Measurements from ENCODE around the gene SLC25A12. TPM values are rescaled to one million over a fixed set of nuclear protein-coding genes. Genes with fewer than 3 reads are reported as not detected.

Gene SLC25A12
- polyA plus RNA-seq, 3 donors: 6.5 to 8.8 (median 7.0) TPM

DNA sequence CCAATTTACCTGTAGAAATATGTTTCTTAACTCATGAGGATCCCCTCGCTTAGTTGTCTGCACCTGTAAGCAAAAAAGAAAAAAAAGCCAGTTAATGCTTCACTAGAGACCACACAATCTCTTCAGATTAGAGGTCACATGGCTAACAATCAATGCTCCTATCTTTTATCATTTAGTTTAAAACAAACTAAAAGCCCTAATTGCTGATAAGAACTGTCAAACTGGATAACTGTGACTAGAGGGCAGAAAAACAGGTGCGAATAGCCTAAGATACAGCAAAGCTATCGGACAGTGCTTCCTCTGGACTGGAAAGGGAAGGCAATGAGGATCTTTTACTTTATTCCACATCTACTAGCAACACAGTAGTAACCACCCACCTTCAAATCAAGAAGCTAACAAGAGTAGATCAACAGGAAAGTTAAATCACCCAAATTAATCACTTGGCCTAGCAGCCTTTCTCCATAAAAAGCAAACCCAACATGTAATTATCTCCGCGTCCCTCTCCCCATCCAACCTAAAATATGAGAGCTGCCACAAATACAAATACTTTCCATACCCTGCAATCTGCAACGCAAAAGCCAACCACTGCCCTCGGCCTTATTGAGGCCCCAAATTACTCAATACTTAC, 734 bp downstream of the SLC25A12 start:
- H3K36me3 ChIP-seq (replicated peaks in 1 of 2; ENCODE audit: control insufficient read depth in 1 of 2, insufficient read depth in 2 of 2, low read length in 2 of 2): peaks cover 0 to 21% of the 10 kb centered on the region in 2 donors
- Mint-ChIP-seq H3K27ac (peak overlapping the region; percentile 89 to 97 (median 92)), H3K27me3 (ENCODE audit: low read depth in 3 of 3) (peaks cover 2 to 7% (median 3%) of the 10 kb centered on the region in 3 donors), H3K4me3 (peak overlapping the region; percentile 99), H3K36me3 (peaks cover 14 to 19% of the 10 kb centered on the region in 2 donors), H3K9me3 (peaks cover 0 to 3% (median 0%) of the 10 kb centered on the region in 7 donors), H3K4me1 (peaks cover 20% of the 10 kb centered on the region)
- no peaks in the 10 kb centered on the region for H3K9me3 ChIP-seq (replicated peaks in 1 of 2; ENCODE audit: control insufficient read depth in 1 of 2, insufficient read depth in 1 of 2, low read length in 2 of 2)
- H4K20me1 ChIP-seq (ENCODE audit: insufficient read depth, low read length): no peaks in the 10 kb centered on the region
- peak overlapping the region in 1 of 2 donors; percentile 88 for H3K27ac ChIP-seq (ENCODE audit: low read depth in 1 of 2, low read length in 2 of 2)
- H2AFZ ChIP-seq (ENCODE audit: insufficient read depth, low read depth, low read length, poor library complexity, severe bottlenecking): peak overlapping the region; percentile 100
- TF ChIP-seq, protein P1, sequence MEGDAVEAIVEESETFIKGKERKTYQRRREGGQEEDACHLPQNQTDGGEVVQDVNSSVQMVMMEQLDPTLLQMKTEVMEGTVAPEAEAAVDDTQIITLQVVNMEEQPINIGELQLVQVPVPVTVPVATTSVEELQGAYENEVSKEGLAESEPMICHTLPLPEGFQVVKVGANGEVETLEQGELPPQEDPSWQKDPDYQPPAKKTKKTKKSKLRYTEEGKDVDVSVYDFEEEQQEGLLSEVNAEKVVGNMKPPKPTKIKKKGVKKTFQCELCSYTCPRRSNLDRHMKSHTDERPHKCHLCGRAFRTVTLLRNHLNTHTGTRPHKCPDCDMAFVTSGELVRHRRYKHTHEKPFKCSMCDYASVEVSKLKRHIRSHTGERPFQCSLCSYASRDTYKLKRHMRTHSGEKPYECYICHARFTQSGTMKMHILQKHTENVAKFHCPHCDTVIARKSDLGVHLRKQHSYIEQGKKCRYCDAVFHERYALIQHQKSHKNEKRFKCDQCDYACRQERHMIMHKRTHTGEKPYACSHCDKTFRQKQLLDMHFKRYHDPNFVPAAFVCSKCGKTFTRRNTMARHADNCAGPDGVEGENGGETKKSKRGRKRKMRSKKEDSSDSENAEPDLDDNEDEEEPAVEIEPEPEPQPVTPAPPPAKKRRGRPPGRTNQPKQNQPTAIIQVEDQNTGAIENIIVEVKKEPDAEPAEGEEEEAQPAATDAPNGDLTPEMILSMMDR (IDR thresholded peaks at IDR 0.05): no peak
- H3K4me1 ChIP-seq (ENCODE audit: control insufficient read depth in 1 of 2, insufficient read depth in 2 of 2, low read length in 2 of 2): peaks cover 13 to 17% of the 10 kb centered on the region in 2 donors
- intact Hi-C loops (cut with micrococcal nuclease): no loop called here
- no peaks in the 10 kb centered on the region for H3K27me3 ChIP-seq (ENCODE audit: control insufficient read depth in 2 of 2, insufficient read depth in 2 of 2, low read length in 2 of 2)
- WGBS (ENCODE audit: insufficient coverage): 51% methylated on average over 6 of the region's 7 CpGs
- peak overlapping the region; percentile 92 to 99 (median 99) for H3K4me3 ChIP-seq (replicated peaks in 1 of 3; ENCODE audit: low read depth in 2 of 3, low read length in 3 of 3)
- peak in 1 of 3 donors; percentile 11 for DNase-seq
- peak overlapping the region; percentile 80 for H3K9ac ChIP-seq (ENCODE audit: insufficient read depth, low read length, poor library complexity, severe bottlenecking)
- H3K79me2 ChIP-seq (ENCODE audit: insufficient read depth, low read length): peaks cover 20% of the 10 kb centered on the region
- peak overlapping the region; percentile 80 for H3K4me2 ChIP-seq (replicated peaks; ENCODE audit: extremely low read depth, low read length, poor library complexity, severe bottlenecking)

DNA sequence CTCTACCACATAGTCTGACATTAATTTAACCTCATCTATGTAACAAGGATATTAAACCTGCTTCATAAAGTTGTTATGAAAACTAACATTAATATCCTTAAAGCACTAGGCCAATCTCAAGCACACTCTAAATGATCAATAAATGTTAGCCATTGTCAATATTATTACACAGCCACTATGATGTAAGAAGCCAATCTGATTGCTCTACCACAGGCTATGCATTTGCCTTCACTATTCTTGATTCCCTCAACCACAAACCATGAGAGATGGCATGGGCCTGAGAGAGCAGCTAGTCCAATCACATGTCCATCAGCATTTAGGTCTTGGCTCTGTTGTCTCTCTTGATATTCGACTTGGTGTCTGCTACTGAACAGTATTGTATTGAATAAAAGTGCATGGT, 4.2 kb downstream of the SLC25A12 start:
- TF ChIP-seq, protein P1 (IDR thresholded peaks at IDR 0.05): no peak
- H3K36me3 Mint-ChIP-seq: peaks cover 17 to 29% of the 10 kb centered on the region in 2 donors
- no peak overlapping the region for H3K4me3 ChIP-seq (replicated peaks in 1 of 3; ENCODE audit: low read depth in 2 of 3, low read length in 3 of 3)
- no CpG with 5 or more reads among the region's 1 CpG for WGBS (ENCODE audit: insufficient coverage)
- H4K20me1 ChIP-seq (ENCODE audit: insufficient read depth, low read length): no peaks in the 10 kb centered on the region
- peaks cover 15% of the 10 kb centered on the region for H3K4me1 Mint-ChIP-seq
- no peak overlapping the region for H3K4me3 Mint-ChIP-seq
- peaks cover 20% of the 10 kb centered on the region for H3K79me2 ChIP-seq (ENCODE audit: insufficient read depth, low read length)
- no peaks in the 10 kb centered on the region for H3K27me3 ChIP-seq (ENCODE audit: control insufficient read depth in 2 of 2, insufficient read depth in 2 of 2, low read length in 2 of 2)
- no peak overlapping the region for H2AFZ ChIP-seq (ENCODE audit: insufficient read depth, low read depth, low read length, poor library complexity, severe bottlenecking)
- intact Hi-C loops (cut with micrococcal nuclease): no loop called here
- no peaks in the 10 kb centered on the region for H3K27me3 Mint-ChIP-seq (ENCODE audit: low read depth in 3 of 3)
- H3K9me3 Mint-ChIP-seq: peaks cover 0 to 2% (median 0%) of the 10 kb centered on the region in 7 donors
- H3K27ac Mint-ChIP-seq: no peak overlapping the region
- H3K27ac ChIP-seq (ENCODE audit: low read depth in 1 of 2, low read length in 2 of 2): no peak overlapping the region
- peaks cover 12 to 16% of the 10 kb centered on the region in 2 donors for H3K4me1 ChIP-seq (ENCODE audit: control insufficient read depth in 1 of 2, insufficient read depth in 2 of 2, low read length in 2 of 2)
- H3K36me3 ChIP-seq (replicated peaks in 1 of 2; ENCODE audit: control insufficient read depth in 1 of 2, insufficient read depth in 2 of 2, low read length in 2 of 2): peaks cover 3 to 21% of the 10 kb centered on the region in 2 donors
- DNase-seq: no peak
- no peak overlapping the region for H3K4me2 ChIP-seq (replicated peaks; ENCODE audit: extremely low read depth, low read length, poor library complexity, severe bottlenecking)
- no peak overlapping the region for H3K9ac ChIP-seq (ENCODE audit: insufficient read depth, low read length, poor library complexity, severe bottlenecking)
- no peaks in the 10 kb centered on the region for H3K9me3 ChIP-seq (replicated peaks in 1 of 2; ENCODE audit: control insufficient read depth in 1 of 2, insufficient read depth in 1 of 2, low read length in 2 of 2)

All from CD14-positive monocyte (primary cell).